HepG2 (cell line): Measurements from ENCODE around the gene TENM3. TPM values are rescaled to one million over a fixed set of nuclear protein-coding genes. Genes with fewer than 3 reads are reported as not detected.
A peak's percentile ranks its signal among the peaks of the same experiment; 100 is the strongest.

Source experiments
- ATAC-seq: fragments of 200-7000 bp; cut with Tn5 transposase; 3 replicates; pipeline ENCODE4 v1.9.1; 2020; ENCODE audit warnings: mild to moderate bottlenecking, moderate library complexity
- BruUV-seq: library from RNA; stranded (reverse); fragments of 400-500 nt; replicated peaks from 2 replicates; lab custom pipeline; 2021; lab: Mats Ljungman, UMichigan
- CTCF ChIA-PET: fragments of 300-600 bp; formaldehyde crosslinking; extraction: SDS; loops from one replicate; lab custom pipeline; 2021; ENCODE audit warnings: low total read pairs, inconsistent platforms, low intra/inter-chr PET ratio; lab: Yijun Ruan, JAX
- POLR2A ChIA-PET: fragments of 350-600 bp; sonication (Branson Sonifier 250); formaldehyde crosslinking; loops from one replicate; lab custom pipeline; 2020; ENCODE audit warnings: antibody characterized with exemption, inconsistent platforms; lab: Yijun Ruan, JAX
- DNase-seq: peaks from one replicate; pipeline ENCODE4 v3.0.0-alpha.2; 2015; ENCODE audit warnings: low spot score
- FAIRE-seq: peaks from 3 replicates; lab custom pipeline; 2011; peaks lifted over from hg19 to GRCh38; lab: Jason Lieb, UNC
- H2AFZ ChIP-seq: one replicate; pipeline ENCODE4 v1.6.1; 2011; ENCODE audit warnings: low read length, inconsistent platforms
- H3K27ac ChIP-seq: fragments of 300-600 bp; 3 replicates; pipeline ENCODE4 v1.8.0; 2011; ENCODE audit warnings: mixed run types, mild to moderate bottlenecking, mixed read lengths, low read length, inconsistent platforms; ENCODE audit not compliant: insufficient read depth; ENCODE audit errors: extremely low read length
- H3K27me3 ChIP-seq, 2 experiments: fragments of 200-600 bp in 1 of 2; 2 replicates in 1 of 2; 3 replicates in 1 of 2; pipeline versions ENCODE4 v1.6.0 to v1.8.0; 2011; ENCODE audit warnings: low read length in 2 of 2, mild to moderate bottlenecking in 2 of 2, moderate library complexity in 2 of 2, inconsistent platforms in 1 of 2; ENCODE audit not compliant: insufficient read depth in 2 of 2, control insufficient read depth in 1 of 2
- H3K36me3 ChIP-seq, 2 experiments: fragments of 200-600 bp in 1 of 2; replicated peaks in 1 of 2; 2 replicates in 1 of 2; 3 replicates in 1 of 2; pipeline versions ENCODE4 v1.5.1 to v1.8.0; 2011; ENCODE audit warnings: low read length in 2 of 2, inconsistent platforms in 1 of 2; ENCODE audit not compliant: insufficient read depth in 2 of 2, control insufficient read depth in 1 of 2
- H3K4me1 ChIP-seq: 2 replicates; pipeline ENCODE4 v1.5.1; 2012; ENCODE audit warnings: low read length, inconsistent platforms; ENCODE audit not compliant: insufficient read depth
- H3K4me2 ChIP-seq: 2 replicates; pipeline ENCODE4 v1.6.0; 2011; ENCODE audit warnings: low read depth, low read length, inconsistent platforms
- H3K4me3 ChIP-seq, 3 experiments: fragments of 200-600 bp in 1 of 3; sonication (generic), shearing (Covaris generic) in 1 of 3; replicated peaks in 1 of 3; 2 replicates each; pipeline ENCODE4 v1.5.1; 2011 to 2016; ENCODE audit warnings: low read length in 3 of 3, inconsistent platforms in 2 of 3, low read depth in 2 of 3, mild to moderate bottlenecking in 2 of 3, control low read depth in 1 of 3, mixed read lengths in 1 of 3; ENCODE audit not compliant: insufficient read depth in 1 of 3
- H3K79me2 ChIP-seq: one replicate; pipeline ENCODE4 v1.6.1; 2011; ENCODE audit warnings: low read length, inconsistent platforms; ENCODE audit not compliant: insufficient read depth
- H3K9ac ChIP-seq: 2 replicates; pipeline ENCODE4 v1.6.0; 2011; ENCODE audit warnings: mild to moderate bottlenecking, low read depth, low read length, inconsistent platforms; ENCODE audit not compliant: insufficient read depth
- H3K9me3 ChIP-seq: 2 replicates; pipeline ENCODE4 v1.5.1; 2012; ENCODE audit warnings: mild to moderate bottlenecking, low read length
- H4K20me1 ChIP-seq: 2 replicates; pipeline ENCODE4 v1.6.0; 2011; ENCODE audit warnings: inconsistent platforms, mild to moderate bottlenecking, low read length, moderate library complexity; ENCODE audit not compliant: insufficient read depth
- CREB1 ChIP-seq, 2 experiments: fragments of 450-650 bp in 1 of 2; IDR thresholded peaks; 2 replicates each; pipeline ENCODE4 v1.6.1; 2016 to 2017; ENCODE audit warnings: control low read depth in 1 of 2, mild to moderate bottlenecking in 1 of 2, missing compliant biosample characterization in 1 of 2, missing genetic modification characterization in 1 of 2
- IKZF1 ChIP-seq: fragments of 450-650 bp; IDR thresholded peaks from 2 replicates; pipeline ENCODE4 v1.7.1; 2016
- ZNF792 ChIP-seq: IDR thresholded peaks from 2 replicates; pipeline ENCODE4 v1.6.1; 2016
- WGBS: methylation state at CpG from one replicate; pipeline ENCODE4 v1.1.6; 2017; ENCODE audit warnings: low lambda C conversion rate; 5-methylcytosine and 5-hydroxymethylcytosine counted together
- in situ Hi-C: cut with HindIII; loops from 2 replicates; pipeline ENCODE4 v1.10.0; 2017; ENCODE audit warnings: low pct_unique_long_range_greater_than_20kb; ENCODE audit not compliant: extremely low pct_ligation_motif_present
- intact Hi-C: fragments of 100-400 bp; cut with micrococcal nuclease; formaldehyde crosslinking; loops from one replicate; pipeline ENCODE4 v1.10.0; 2022; ENCODE audit not compliant: unreplicated experiment
- polyA plus RNA-seq, 8 experiments: library from polyadenylated mRNA; depleted of rRNA in 3 of 8; stranded (reverse) in 7 of 8; unstranded in 1 of 8; fragments of >200 nt; fragmentation: Illumina TruSeq in 4 of 8; extraction: Trizol in 4 of 8; gene quantifications; 2 replicates each; pipeline versions ENCODE4 v1.2.1 to v1.2.3, GENCODE V29; 2011 to 2016; ENCODE audit warnings: low read depth in 4 of 8, missing spikeins in 1 of 8, mixed read lengths in 1 of 8; ENCODE audit not compliant: insufficient read depth in 1 of 8
- total RNA-seq, 5 experiments: library from RNA; depleted of rRNA; stranded (reverse); fragments of >200 nt; fragmentation: Illumina TruSeq; extraction: Trizol; gene quantifications; 2 replicates each; pipeline ENCODE4 v1.2.3, GENCODE V29; 2016; ENCODE audit warnings: low read depth in 1 of 5
- TF ChIP-seq, protein P1 (sequence below): sonication (generic); formaldehyde crosslinking; IDR thresholded peaks from 2 replicates; pipeline ENCODE4 v1.9.0; 2021; ENCODE audit warnings: missing genetic modification reagents, borderline replicate concordance
- TF ChIP-seq, protein P2 (sequence below): conservative IDR thresholded peaks from 2 replicates; pipeline ENCODE4 v1.6.1; 2018; ENCODE audit warnings: missing genetic modification reagents

The TENM3 gene
- total and polyA plus RNA-seq, 2 of the 13 experiments (the other 11 are each of a cell fraction or from before 2014, with no cell fraction given): 0.04 TPM; not detected in 1

DNA sequence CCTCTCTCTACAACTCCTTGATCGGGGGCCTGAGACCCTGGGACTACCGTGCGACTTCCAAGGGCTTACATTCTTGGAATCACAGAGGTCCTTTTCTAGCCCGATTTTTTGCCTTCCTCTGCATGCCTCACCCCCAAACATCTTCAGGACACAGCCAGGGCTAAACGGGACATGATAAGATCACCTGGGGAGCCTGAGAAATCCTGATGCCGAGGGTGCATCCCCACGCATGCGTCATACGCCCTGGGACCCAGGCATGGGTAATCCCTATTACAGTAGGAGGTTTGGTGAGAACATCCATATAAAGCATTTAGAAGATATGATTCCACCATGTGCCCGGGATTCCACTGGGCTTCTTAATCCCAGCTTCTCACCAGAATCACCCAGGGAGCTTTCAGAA, 596.9 kb downstream of the TENM3 start (continued):
- TF ChIP-seq, protein P1, sequence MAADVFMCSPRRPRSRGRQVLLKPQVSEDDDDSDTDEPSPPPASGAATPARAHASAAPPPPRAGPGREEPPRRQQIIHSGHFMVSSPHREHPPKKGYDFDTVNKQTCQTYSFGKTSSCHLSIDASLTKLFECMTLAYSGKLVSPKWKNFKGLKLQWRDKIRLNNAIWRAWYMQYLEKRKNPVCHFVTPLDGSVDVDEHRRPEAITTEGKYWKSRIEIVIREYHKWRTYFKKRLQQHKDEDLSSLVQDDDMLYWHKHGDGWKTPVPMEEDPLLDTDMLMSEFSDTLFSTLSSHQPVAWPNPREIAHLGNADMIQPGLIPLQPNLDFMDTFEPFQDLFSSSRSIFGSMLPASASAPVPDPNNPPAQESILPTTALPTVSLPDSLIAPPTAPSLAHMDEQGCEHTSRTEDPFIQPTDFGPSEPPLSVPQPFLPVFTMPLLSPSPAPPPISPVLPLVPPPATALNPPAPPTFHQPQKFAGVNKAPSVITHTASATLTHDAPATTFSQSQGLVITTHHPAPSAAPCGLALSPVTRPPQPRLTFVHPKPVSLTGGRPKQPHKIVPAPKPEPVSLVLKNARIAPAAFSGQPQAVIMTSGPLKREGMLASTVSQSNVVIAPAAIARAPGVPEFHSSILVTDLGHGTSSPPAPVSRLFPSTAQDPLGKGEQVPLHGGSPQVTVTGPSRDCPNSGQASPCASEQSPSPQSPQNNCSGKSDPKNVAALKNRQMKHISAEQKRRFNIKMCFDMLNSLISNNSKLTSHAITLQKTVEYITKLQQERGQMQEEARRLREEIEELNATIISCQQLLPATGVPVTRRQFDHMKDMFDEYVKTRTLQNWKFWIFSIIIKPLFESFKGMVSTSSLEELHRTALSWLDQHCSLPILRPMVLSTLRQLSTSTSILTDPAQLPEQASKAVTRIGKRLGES (CRISPR knock-in tag): no peak
- TF ChIP-seq, all 625 proteins: peak for 0

DNA sequence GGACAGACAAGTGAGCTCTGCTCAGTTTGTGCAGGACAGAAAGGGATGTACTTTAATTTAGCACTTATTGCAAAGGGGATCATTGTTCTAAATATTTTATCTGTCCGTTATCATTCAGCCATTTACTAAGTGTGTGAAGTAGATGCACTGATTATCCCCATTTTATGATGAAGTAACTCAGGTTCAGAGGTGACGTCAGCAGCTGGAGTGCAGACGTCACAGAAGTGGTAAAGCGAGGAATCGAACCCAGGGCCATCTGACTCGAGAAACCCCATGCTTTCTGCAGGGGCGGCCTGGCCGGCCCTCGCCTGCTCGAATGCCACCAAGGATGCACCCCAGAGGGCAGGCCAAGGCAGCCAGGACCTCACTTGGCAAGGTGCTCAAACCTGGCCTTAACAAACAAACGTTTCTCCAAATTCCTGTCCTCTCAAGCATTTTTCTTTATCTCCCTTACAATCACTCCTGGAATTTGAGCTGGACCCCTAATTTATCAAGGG, 599.0 kb downstream of the TENM3 start:
- no peaks in the 10 kb centered on the region for H3K79me2 ChIP-seq
- BruUV-seq: no TSS peak
- no peaks in the 10 kb centered on the region for H4K20me1 ChIP-seq
- H3K4me2 ChIP-seq: no peak overlapping the region
- no peaks in the 10 kb centered on the region for H3K9me3 ChIP-seq
- CTCF ChIA-PET: no interaction called here
- ATAC-seq: no peak
- H3K4me1 ChIP-seq: no peaks in the 10 kb centered on the region
- no peaks in the 10 kb centered on the region for H3K36me3 ChIP-seq
- no peak for DNase-seq
- no peak overlapping the region for H3K4me3 ChIP-seq
- peaks cover 0 to 34% of the 10 kb centered on the region in 2 experiments; a peak in 3 of 5 replicates for H3K27me3 ChIP-seq
- intact Hi-C loops (no loop called here), in situ Hi-C loops (no loop called here)
- TF ChIP-seq ZNF792 (no peak), IKZF1 (no peak), CREB1 (IDR thresholded peaks at IDR 0.05) (peak; percentile 50; the same call in 1 of the 2 replicates), CREB1 (CRISPR knock-in tag; IDR thresholded peaks at IDR 0.05) (no peak)
- TF ChIP-seq, protein P2, sequence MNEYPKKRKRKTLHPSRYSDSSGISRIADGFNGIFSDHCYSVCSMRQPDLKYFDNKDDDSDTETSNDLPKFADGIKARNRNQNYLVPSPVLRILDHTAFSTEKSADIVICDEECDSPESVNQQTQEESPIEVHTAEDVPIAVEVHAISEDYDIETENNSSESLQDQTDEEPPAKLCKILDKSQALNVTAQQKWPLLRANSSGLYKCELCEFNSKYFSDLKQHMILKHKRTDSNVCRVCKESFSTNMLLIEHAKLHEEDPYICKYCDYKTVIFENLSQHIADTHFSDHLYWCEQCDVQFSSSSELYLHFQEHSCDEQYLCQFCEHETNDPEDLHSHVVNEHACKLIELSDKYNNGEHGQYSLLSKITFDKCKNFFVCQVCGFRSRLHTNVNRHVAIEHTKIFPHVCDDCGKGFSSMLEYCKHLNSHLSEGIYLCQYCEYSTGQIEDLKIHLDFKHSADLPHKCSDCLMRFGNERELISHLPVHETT (CRISPR knock-in tag): no peak
- no peak overlapping the region for H3K9ac ChIP-seq
- POLR2A ChIA-PET: no interaction called here
- no peak overlapping the region for H2AFZ ChIP-seq
- WGBS: 22% methylated on average over 11 of the region's 11 CpGs
- no peak for FAIRE-seq
- H3K27ac ChIP-seq: no peak overlapping the region
